Activated naive CD4-positive, alpha-beta T cell treated with Interleukin-2 at 50 U/mL for 16 hours (primary cell): ENCODE results near the gene HOXB3.

Experiments
- DNase-seq: peaks from one replicate; pipeline ENCODE4 v3.0.0-alpha.2; 2020

The HOXB3 gene

GRCh38 chr17:48625495-48626244, 35.6 kb upstream of the HOXB3 start:
- peak; percentile 56 for DNase-seq

- peak; percentile 37 for DNase-seq
Observed at GRCh38 chr17:48624544-48625494, 34.8 kb upstream of the HOXB3 start.

GRCh38 chr17:48624118-48624517, 34.1 kb upstream of the HOXB3 start:
- no peak for DNase-seq

- DNase-seq = no peak
Observed at GRCh38 chr17:48623583-48623982, 33.5 kb upstream of the HOXB3 start.

GRCh38 chr17:48622857-48623256, 32.8 kb upstream of the HOXB3 start:
- no peak for DNase-seq

GRCh38 chr17:48621410-48622392, 31.7 kb upstream of the HOXB3 start:
- DNase-seq = no peak

- no peak for DNase-seq
Observed at GRCh38 chr17:48620461-48621139, 30.6 kb upstream of the HOXB3 start.

- DNase-seq = no peak
Observed at GRCh38 chr17:48619826-48620449, 29.9 kb upstream of the HOXB3 start.

GRCh38 chr17:48618256-48618896, 28.3 kb upstream of the HOXB3 start:
- DNase-seq = peak; percentile 84

GRCh38 chr17:48617471-48618255, 27.6 kb upstream of the HOXB3 start:
- DNase-seq = no peak

- no peak for DNase-seq
Observed at GRCh38 chr17:48616717-48617470, 26.9 kb upstream of the HOXB3 start.

- no peak for DNase-seq
Observed at GRCh38 chr17:48615963-48616716, 26.1 kb upstream of the HOXB3 start.

GRCh38 chr17:48615047-48615962, 25.3 kb upstream of the HOXB3 start, which contains the start of gene HOXB8:
Gene HOXB8 (minus strand): TSS chr17:48615292. CDS start chr17:48614704, 588 bp downstream.
- no peak for DNase-seq

GRCh38 chr17:48613862-48614694, 24.0 kb upstream of the HOXB3 start:
- DNase-seq = peak; percentile 38

- DNase-seq = peak; percentile 55
Observed at GRCh38 chr17:48612854-48613691, 23.0 kb upstream of the HOXB3 start.
